HG03354 (cell line): ENCODE results near the gene MBLAC2.

Experiments used
- ATAC-seq: cut with Tn5 transposase; IDR thresholded peaks from one replicate; pipeline ENCODE4 v1.9.1; 2021; ENCODE audit warnings: mild to moderate bottlenecking; ENCODE audit not compliant: unreplicated experiment, poor library complexity, severe bottlenecking

MBLAC2 gene

GRCh38 chr5:90474235-90475107 is at the start of gene MBLAC2, which contains the start of gene POLR3G:
Gene MBLAC2, minus strand, starts transcription at chr5:90474771. Its CDS starts 479 bp downstream, at chr5:90474292.
Gene POLR3G, plus strand, starts transcription at chr5:90474864. Its CDS starts 10,704 bp downstream, at chr5:90485568.
- ATAC-seq: peak; percentile 88

GRCh38 chr5:90519081-90519480 is 44.5 kb upstream of the MBLAC2 start:
- no peak for ATAC-seq

- no peak for ATAC-seq
These were observed 44.1 kb upstream of the MBLAC2 start for GRCh38 chr5:90518661-90519060.

- ATAC-seq: no peak
These were observed 39.9 kb upstream of the MBLAC2 start for GRCh38 chr5:90514520-90514919.

GRCh38 chr5:90510438-90510837 is 35.9 kb upstream of the MBLAC2 start:
- ATAC-seq: no peak

- no peak for ATAC-seq
These were observed 31.6 kb upstream of the MBLAC2 start for GRCh38 chr5:90506221-90506620.

- no peak for ATAC-seq
These were observed 30.2 kb upstream of the MBLAC2 start for GRCh38 chr5:90504743-90505142.

- ATAC-seq: no peak
These were observed 29.0 kb upstream of the MBLAC2 start for GRCh38 chr5:90503596-90503995.

GRCh38 chr5:90495146-90495545 is 20.6 kb upstream of the MBLAC2 start:
- ATAC-seq: no peak

GRCh38 chr5:90494043-90494442 is 19.5 kb upstream of the MBLAC2 start:
- no peak for ATAC-seq

- no peak for ATAC-seq
These were observed 14.2 kb upstream of the MBLAC2 start for GRCh38 chr5:90488791-90489190.

- ATAC-seq: no peak
These were observed 10.0 kb upstream of the MBLAC2 start for GRCh38 chr5:90484540-90484939.

GRCh38 chr5:90483206-90483605 is 8.6 kb upstream of the MBLAC2 start:
- ATAC-seq: no peak

GRCh38 chr5:90480699-90481098 is 6.1 kb upstream of the MBLAC2 start:
- ATAC-seq: no peak

- ATAC-seq: no peak
These were observed 5.2 kb upstream of the MBLAC2 start for GRCh38 chr5:90479611-90480385.

- ATAC-seq: no peak
These were observed 3.1 kb upstream of the MBLAC2 start for GRCh38 chr5:90477621-90478215.

GRCh38 chr5:90477073-90477472 is 2.5 kb upstream of the MBLAC2 start:
- ATAC-seq: no peak

- no peak for ATAC-seq
These were observed 1.8 kb upstream of the MBLAC2 start for GRCh38 chr5:90476391-90476790.

GRCh38 chr5:90475436-90475980 is 937 bp upstream of the MBLAC2 start:
- no peak for ATAC-seq
